ENCODE measurements around the gene RIMBP2.

DNA sequence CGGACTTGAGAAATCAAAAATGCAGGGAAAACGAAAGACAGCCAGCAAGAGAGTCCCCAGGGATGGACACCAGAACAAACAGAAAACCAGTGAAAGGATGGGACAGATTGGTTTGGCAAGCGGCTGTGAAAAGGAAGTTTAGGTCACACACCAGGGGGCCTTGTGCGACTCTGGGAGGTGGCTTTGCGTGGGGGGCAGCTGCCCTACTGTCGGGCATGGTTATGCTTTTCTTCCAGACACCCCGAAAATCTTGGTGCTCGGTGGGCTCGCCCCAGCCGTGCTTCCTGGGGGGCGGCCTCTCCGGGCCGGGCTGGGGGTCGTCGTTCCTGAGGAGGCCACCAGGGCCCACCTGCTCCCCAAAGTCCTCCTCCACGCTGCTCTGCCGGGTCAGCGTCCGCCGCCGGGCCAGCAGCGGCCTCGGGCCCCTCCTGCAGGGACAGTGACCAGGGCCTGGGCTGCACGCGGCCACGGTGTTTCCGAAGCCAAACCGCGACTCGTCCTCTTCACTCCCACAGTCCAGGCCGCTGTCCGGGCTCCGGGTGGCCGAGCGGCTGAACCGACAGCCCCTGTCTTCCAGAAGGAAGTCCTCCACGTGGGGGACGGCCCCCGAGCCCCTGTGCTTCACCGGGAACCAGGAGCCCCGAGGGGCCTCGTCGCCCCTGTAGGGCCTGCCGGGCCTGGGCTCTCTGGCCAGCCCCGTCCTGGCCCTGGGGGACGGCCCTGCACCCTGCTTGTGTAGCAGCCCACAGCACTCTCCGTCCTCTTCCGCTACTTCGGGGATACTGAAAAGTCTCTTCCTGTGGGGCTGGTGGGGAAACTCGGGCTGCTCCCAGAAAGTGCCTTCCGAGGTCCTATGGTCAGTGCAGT is 291.9 kb downstream of the RIMBP2 start:
- no peak for TF ChIP-seq POLR2AphosphoS5 (IDR thresholded peaks at IDR 0.05; ENCODE audit: low read depth, low read length)
- no peak for TF ChIP-seq POLR2A (IDR thresholded peaks at IDR 0.05; ENCODE audit: low read depth, low read length)
- TF ChIP-seq TAF1 (IDR thresholded peaks at IDR 0.05; ENCODE audit: borderline replicate concordance, low read depth, low read length), result no peak

Data from GM12892 (cell line).